ENCODE data around the gene HAGH. TPM values are rescaled to one million over a fixed set of nuclear protein-coding genes. Genes with fewer than 3 reads are reported as not detected.

Gene HAGH
- total and polyA plus RNA-seq, 2 experiments from 2014 or later = 169 to 219 TPM

DNA sequence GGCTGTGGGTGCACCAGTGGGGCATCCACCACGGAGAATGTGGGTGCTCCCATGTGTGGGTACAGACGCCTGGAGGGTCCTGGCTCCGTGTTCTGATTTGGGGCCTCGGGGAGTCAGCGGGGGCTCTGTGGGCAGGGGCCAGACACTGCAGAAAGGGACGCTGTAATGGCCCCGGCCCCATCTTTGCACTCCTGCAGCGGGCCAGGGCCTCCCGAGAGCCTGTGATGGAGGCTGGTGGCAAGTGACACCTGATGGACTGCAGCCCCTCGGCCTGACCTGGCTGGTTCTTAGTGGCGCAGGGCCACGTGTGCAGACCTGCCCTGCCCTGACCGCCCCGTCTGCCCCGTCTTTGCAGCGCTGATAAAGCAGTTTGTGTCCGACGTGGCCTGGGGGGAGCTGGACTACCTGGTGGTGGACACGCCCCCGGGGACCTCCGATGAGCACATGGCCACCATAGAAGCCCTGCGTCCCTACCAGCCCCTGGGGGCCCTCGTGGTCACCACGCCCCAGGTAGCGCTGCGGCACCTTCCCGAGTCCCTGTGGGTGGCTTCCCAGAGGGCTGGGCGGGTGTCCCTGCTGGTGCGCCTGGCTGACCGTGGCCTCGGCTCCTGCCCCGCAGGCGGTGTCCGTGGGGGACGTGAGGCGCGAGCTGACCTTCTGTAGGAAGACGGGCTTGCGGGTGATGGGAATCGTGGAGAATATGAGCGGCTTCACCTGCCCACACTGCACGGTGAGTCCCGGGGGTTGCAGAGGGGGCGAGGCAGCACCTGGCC lies 39.1 kb downstream of the HAGH start:
- Histone ChIP-seq H3K36me3 (peaks cover 6% of the 10 kb centered on the region), H3K4me3 (no peak overlapping the region), H3K27ac (no peak overlapping the region), H3K9me3 (ENCODE audit: low read depth) (no peaks in the 10 kb centered on the region), H3K4me1 (ENCODE audit: low read depth) (no peaks in the 10 kb centered on the region), H3K27me3 (no peaks in the 10 kb centered on the region)
- DNase-seq (ENCODE audit: low read depth in 1 of 2, low spot score in 1 of 2) = no peak
- TF ChIP-seq, protein P1, sequence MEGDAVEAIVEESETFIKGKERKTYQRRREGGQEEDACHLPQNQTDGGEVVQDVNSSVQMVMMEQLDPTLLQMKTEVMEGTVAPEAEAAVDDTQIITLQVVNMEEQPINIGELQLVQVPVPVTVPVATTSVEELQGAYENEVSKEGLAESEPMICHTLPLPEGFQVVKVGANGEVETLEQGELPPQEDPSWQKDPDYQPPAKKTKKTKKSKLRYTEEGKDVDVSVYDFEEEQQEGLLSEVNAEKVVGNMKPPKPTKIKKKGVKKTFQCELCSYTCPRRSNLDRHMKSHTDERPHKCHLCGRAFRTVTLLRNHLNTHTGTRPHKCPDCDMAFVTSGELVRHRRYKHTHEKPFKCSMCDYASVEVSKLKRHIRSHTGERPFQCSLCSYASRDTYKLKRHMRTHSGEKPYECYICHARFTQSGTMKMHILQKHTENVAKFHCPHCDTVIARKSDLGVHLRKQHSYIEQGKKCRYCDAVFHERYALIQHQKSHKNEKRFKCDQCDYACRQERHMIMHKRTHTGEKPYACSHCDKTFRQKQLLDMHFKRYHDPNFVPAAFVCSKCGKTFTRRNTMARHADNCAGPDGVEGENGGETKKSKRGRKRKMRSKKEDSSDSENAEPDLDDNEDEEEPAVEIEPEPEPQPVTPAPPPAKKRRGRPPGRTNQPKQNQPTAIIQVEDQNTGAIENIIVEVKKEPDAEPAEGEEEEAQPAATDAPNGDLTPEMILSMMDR (IDR thresholded peaks at IDR 0.05; ENCODE audit: low read depth, low read length) = no peak

DNA sequence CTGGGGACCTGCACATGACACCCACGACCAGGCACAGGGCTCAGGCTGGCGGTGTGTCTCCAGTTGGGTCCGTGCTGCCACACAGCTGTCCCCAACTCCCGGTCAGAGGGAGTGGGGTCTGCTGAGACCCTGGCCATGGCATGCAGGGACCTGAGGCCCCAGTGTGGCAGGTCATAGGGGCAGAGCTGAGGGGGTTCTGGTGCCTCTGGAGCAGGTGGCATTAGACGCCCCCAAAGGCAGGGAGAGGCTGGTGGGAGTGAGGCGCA lies 39.6 kb downstream of the HAGH start:
- Histone ChIP-seq H3K9me3 (ENCODE audit: low read depth) (no peaks in the 10 kb centered on the region), H3K4me1 (ENCODE audit: low read depth) (no peaks in the 10 kb centered on the region)
- TF ChIP-seq, protein P1 (IDR thresholded peaks at IDR 0.05; ENCODE audit: low read depth, low read length) = no peak

DNA sequence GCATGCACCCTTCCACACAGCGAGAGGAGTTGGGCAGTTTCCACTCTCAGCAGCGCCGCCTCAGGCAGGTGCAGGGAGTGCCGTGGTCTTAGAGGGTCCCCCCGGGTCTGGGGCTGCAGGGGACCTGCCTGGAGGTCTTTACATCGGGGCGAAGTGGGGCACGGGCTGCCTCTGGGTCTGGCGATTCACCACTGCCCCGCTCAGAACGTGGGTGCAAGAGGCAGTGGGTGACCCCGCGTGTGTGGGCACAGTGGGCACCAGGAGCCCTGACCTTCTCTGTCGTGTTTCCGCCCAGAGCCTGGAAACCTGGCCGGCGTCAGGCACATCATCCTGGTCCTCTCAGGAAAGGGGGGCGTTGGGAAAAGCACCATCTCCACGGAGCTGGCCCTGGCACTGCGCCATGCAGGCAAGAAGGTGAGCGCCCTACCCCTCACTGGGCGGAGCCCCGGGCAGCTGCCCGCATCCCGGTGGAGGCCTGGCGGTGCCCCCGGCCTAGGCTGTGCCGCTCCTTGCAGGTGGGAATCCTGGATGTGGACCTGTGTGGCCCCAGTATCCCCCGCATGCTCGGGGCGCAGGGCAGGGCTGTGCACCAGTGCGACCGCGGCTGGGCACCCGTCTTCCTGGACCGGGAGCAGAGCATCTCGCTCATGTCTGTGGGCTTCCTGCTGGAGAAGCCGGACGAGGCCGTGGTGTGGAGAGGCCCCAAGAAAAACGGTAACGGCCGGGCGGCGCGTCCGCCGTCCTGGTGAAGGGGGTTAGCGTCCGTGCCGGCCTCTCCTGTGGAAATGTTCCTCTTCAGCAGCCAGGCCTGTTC lies 40.2 kb downstream of the HAGH start:
- no peak for DNase-seq (ENCODE audit: low read depth in 1 of 2, low spot score in 1 of 2)
- TF ChIP-seq, protein P1 (IDR thresholded peaks at IDR 0.05; ENCODE audit: low read depth, low read length) = no peak
- Histone ChIP-seq H3K27me3 (no peaks in the 10 kb centered on the region), H3K4me3 (no peak overlapping the region), H3K4me1 (ENCODE audit: low read depth) (no peaks in the 10 kb centered on the region), H3K9me3 (ENCODE audit: low read depth) (no peaks in the 10 kb centered on the region), H3K27ac (no peak overlapping the region), H3K36me3 (peaks cover 6% of the 10 kb centered on the region)

More for the DNA sequence above, 39.6 kb downstream of the HAGH start:
- Histone ChIP-seq H3K4me3 (no peak overlapping the region), H3K27me3 (no peaks in the 10 kb centered on the region), H3K27ac (no peak overlapping the region), H3K36me3 (peaks cover 6% of the 10 kb centered on the region)
- no peak for DNase-seq (ENCODE audit: low read depth in 1 of 2, low spot score in 1 of 2)

DNA sequence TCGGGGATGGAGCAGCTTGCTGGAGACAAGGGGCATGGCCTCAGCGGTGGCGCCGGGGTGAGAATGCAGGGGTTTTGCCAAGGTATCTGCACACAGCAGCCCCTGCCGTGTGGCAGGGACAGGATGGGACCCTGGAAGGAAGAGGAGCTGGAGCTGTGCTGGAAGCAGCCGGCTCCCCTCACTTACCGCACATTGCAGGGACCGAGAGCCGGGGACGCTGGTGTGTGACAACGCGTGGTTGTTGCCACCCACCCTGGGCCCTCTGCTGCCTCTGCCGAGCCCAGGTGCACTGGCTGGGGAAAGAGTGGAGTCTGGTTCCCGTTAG lies 40.8 kb downstream of the HAGH start:
- no peak for DNase-seq (ENCODE audit: low read depth in 1 of 2, low spot score in 1 of 2)
- peaks cover 6% of the 10 kb centered on the region for H3K36me3 ChIP-seq
- no peak overlapping the region for H3K27ac ChIP-seq
- H3K4me1 ChIP-seq (ENCODE audit: low read depth) = no peaks in the 10 kb centered on the region
- no peaks in the 10 kb centered on the region for H3K9me3 ChIP-seq (ENCODE audit: low read depth)
- H3K4me3 ChIP-seq = no peak overlapping the region
- no peaks in the 10 kb centered on the region for H3K27me3 ChIP-seq
- TF ChIP-seq, protein P1 (IDR thresholded peaks at IDR 0.05; ENCODE audit: low read depth, low read length) = no peak

DNA sequence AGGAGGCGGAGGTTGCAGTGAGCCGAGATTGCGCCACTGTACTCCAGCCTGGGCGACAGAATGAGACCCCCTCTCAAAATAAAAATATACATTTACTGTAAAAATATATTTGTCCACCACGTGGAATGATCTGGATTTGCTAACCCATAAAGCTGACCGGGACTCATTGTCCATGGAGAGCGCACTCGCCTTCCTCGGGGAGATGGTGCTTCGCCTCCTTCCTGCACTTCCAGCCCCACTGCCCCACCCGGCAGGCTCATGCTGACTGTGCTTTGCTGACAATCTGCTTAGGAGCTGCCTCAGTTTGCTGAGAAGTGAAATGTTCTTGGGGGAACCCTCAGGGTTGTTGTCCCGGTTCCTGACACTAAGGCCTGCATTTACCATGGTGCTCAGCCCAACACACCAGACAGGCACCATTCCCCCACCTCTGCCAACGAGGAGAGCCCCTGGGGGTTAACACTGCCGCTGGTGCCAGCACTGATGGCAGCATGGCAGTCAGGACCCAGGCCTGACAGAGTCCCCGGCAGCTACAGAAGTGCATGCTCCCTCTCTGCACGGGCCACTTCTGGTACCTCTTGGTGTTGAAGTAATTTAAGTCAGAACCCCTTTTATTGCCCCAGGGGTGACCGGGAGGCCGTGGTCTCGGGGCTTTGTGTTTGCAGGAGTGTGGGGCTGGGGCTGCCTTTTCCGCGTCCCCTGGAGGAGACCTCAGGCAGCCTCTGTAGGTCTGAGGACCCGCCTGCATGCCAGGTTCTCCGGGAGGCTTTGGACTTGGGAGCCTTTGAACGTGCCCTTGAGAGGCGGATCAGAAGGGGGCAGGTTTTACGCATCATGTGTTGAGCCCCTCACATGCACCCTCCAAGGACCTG lies 41.4 kb downstream of the HAGH start:
- Histone ChIP-seq H3K27ac (no peak overlapping the region), H3K9me3 (ENCODE audit: low read depth) (no peaks in the 10 kb centered on the region), H3K36me3 (peaks cover 6% of the 10 kb centered on the region), H3K4me3 (no peak overlapping the region), H3K27me3 (no peaks in the 10 kb centered on the region), H3K4me1 (ENCODE audit: low read depth) (no peaks in the 10 kb centered on the region)
- TF ChIP-seq, protein P1 (IDR thresholded peaks at IDR 0.05; ENCODE audit: low read depth, low read length) = no peak
- no peak for DNase-seq (ENCODE audit: low read depth in 1 of 2, low spot score in 1 of 2)
